ENCODE data around the gene HBZ.
"Not testable (repeated sequence)": the region's sequence is repeated elsewhere in the genome, so short reads cannot be mapped to it uniquely, and the experiment has no call there.

The HBZ gene

GRCh38 chr16:163696-164095 lies 11.3 kb downstream of the HBZ start:
- DNase-seq; intact Hi-C loops (cut with DNase I): not testable (repeated sequence)

GRCh38 chr16:164134-164823 lies 11.8 kb downstream of the HBZ start:
- DNase-seq; intact Hi-C loops (cut with DNase I): not testable (repeated sequence)

GRCh38 chr16:164827-165538 lies 12.5 kb downstream of the HBZ start:
- intact Hi-C loops (cut with DNase I): no loop called here
- peak in 1 of 10 donors; percentile 23 for DNase-seq

- intact Hi-C loops (cut with DNase I): no loop called here
- peak in 2 of 10 donors; percentile 48 to 69 for DNase-seq
Measured at GRCh38 chr16:165539-166374, 13.3 kb downstream of the HBZ start, which contains the start of gene HBM. TSS of gene HBM (plus strand) at chr16:165978. CDS start at chr16:165998, 20 bp downstream.

- intact Hi-C loops (cut with DNase I): no loop called here
- DNase-seq: peak in 2 of 10 donors; percentile 59 to 84
Measured at GRCh38 chr16:166375-167121, 14.1 kb downstream of the HBZ start.

GRCh38 chr16:167122-167690 lies 14.8 kb downstream of the HBZ start:
- DNase-seq: no peak
- intact Hi-C loops (cut with DNase I): no loop called here

- intact Hi-C loops (cut with DNase I): no loop called here
- DNase-seq: peak in 1 of 10 donors; percentile 34
Measured at GRCh38 chr16:168424-168823, 16.0 kb downstream of the HBZ start.

GRCh38 chr16:169014-169413 lies 16.6 kb downstream of the HBZ start:
- DNase-seq: no peak

GRCh38 chr16:170088-170507 lies 17.7 kb downstream of the HBZ start:
- peak in 1 of 10 donors; percentile 76 for DNase-seq
- intact Hi-C loops (cut with DNase I): not testable (repeated sequence)

More at GRCh38 chr16:169014-169413, 16.6 kb downstream of the HBZ start:
- intact Hi-C loops (cut with DNase I): no loop called here

GRCh38 chr16:170788-171187 lies 18.3 kb downstream of the HBZ start:
- intact Hi-C loops (cut with DNase I): no loop called here

GRCh38 chr16:172374-172941 lies 20.0 kb downstream of the HBZ start, which contains the start of gene HBA2:
TSS of gene HBA2 (plus strand) at chr16:172876. CDS start at chr16:172913, 37 bp downstream.
- intact Hi-C loops (cut with DNase I): not testable (repeated sequence)

More at GRCh38 chr16:170788-171187, 18.3 kb downstream of the HBZ start:
- DNase-seq: no peak

GRCh38 chr16:173211-173854 lies 20.9 kb downstream of the HBZ start:
- DNase-seq: peak in 1 of 10 donors; percentile 46
- intact Hi-C loops (cut with DNase I): not testable (repeated sequence)

More at GRCh38 chr16:172374-172941, 20.0 kb downstream of the HBZ start, which contains the start of gene HBA2:
- DNase-seq: not testable (repeated sequence)

- DNase-seq; intact Hi-C loops (cut with DNase I): not testable (repeated sequence)
Measured at GRCh38 chr16:173928-174769, 21.7 kb downstream of the HBZ start.

- peak in 1 of 10 donors; percentile 35 for DNase-seq
- intact Hi-C loops (cut with DNase I): no loop called here
Measured at GRCh38 chr16:175011-175949, 22.8 kb downstream of the HBZ start.

GRCh38 chr16:176006-176405 lies 23.6 kb downstream of the HBZ start:
- intact Hi-C loops (cut with DNase I): not testable (repeated sequence)
- DNase-seq: peak in 1 of 10 donors; percentile 65
